HG03045 (cell line): Measurements from ENCODE around the gene FITM1.
"Not testable (repeated sequence)": the region's sequence is repeated elsewhere in the genome, so short reads cannot be mapped to it uniquely, and the experiment has no call there.

Source experiments
- ATAC-seq: cut with Tn5 transposase; IDR thresholded peaks from one replicate; pipeline ENCODE4 v1.9.1; 2021; ENCODE audit warnings: mild to moderate bottlenecking, moderate library complexity; ENCODE audit not compliant: unreplicated experiment

FITM1 gene

GRCh38 chr14:24098229-24098926 is 32.1 kb upstream of the FITM1 start:
- ATAC-seq = no peak

GRCh38 chr14:24098927-24099813 is 31.3 kb upstream of the FITM1 start:
- ATAC-seq = no peak

- no peak for ATAC-seq
These were observed 30.1 kb upstream of the FITM1 start for GRCh38 chr14:24100197-24100981.

- ATAC-seq = no peak
These were observed 29.4 kb upstream of the FITM1 start for GRCh38 chr14:24100982-24101494.

- no peak for ATAC-seq
These were observed 28.0 kb upstream of the FITM1 start for GRCh38 chr14:24102357-24103048.

- ATAC-seq = no peak
These were observed 27.0 kb upstream of the FITM1 start for GRCh38 chr14:24103451-24103850.

GRCh38 chr14:24105609-24106239 is 24.7 kb upstream of the FITM1 start:
- ATAC-seq = not testable (repeated sequence)

GRCh38 chr14:24106672-24107271 is 23.7 kb upstream of the FITM1 start:
- no peak for ATAC-seq

GRCh38 chr14:24108336-24108874 is 22.1 kb upstream of the FITM1 start:
- peak; percentile 19 for ATAC-seq

GRCh38 chr14:24110060-24110459 is 20.4 kb upstream of the FITM1 start:
- no peak for ATAC-seq

- ATAC-seq = no peak
These were observed 19.9 kb upstream of the FITM1 start for GRCh38 chr14:24110523-24110922.

GRCh38 chr14:24113379-24113800 is 17.1 kb upstream of the FITM1 start:
- no peak for ATAC-seq

GRCh38 chr14:24113801-24114531 is 16.5 kb upstream of the FITM1 start:
- peak; percentile 29 for ATAC-seq

GRCh38 chr14:24114532-24115421 is 15.7 kb upstream of the FITM1 start, which contains the start of the genes DCAF11 and NRL:
Gene DCAF11, plus strand, starts transcription at chr14:24114777. Its CDS starts 818 bp downstream, at chr14:24115595.
Gene NRL, minus strand, starts transcription at chr14:24114949. Its CDS starts 32,101 bp downstream, at chr14:24082848.
- ATAC-seq = peak; percentile 84

GRCh38 chr14:24115422-24116127 is 14.9 kb upstream of the FITM1 start:
- ATAC-seq = no peak

- ATAC-seq = no peak
These were observed 14.2 kb upstream of the FITM1 start for GRCh38 chr14:24116128-24116814.
